Neural progenitor cell (in vitro differentiated cells): Measurements from ENCODE around the gene RARS1.
"Not testable (repeated sequence)": the region's sequence is repeated elsewhere in the genome, so short reads cannot be mapped to it uniquely, and the experiment has no call there.

Experiments used
- EZH2 ChIP-seq: fragments of 200-600 bp; sonication (generic); IDR thresholded peaks from 2 replicates; pipeline ENCODE4 v1.6.1; 2017; ENCODE audit warnings: antibody characterized with exemption, mild to moderate bottlenecking, moderate library complexity
- EZH2phosphoT487 ChIP-seq: fragments of 200-600 bp; sonication (generic); IDR thresholded peaks from 2 replicates; pipeline ENCODE4 v1.6.1; 2017; ENCODE audit warnings: antibody characterized with exemption
- TF ChIP-seq, protein P1 (sequence below): fragments of 200-600 bp; sonication (generic); IDR thresholded peaks from 2 replicates; pipeline ENCODE4 v1.5.1; 2017; ENCODE audit warnings: antibody characterized with exemption, mild to moderate bottlenecking

DNA sequence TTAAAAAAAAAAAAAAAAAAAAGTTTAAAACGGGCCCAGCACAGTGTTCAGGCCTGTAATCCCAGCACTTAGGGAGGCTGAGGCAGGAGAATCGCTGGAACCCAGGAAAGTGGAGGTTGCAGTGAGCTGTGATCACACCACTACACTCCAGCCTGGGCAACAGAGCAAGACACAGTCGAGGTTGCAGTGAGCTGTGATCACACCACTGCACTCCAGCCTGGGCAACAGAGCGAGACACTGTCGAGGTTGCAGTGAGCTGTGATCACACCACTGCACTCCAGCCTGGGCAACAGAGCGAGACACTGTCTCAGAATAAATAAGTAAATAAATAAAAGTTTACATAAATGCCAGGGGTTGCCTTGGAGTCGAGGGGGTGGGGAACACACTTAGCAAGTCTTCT lies 48.1 kb downstream of the RARS1 start:
- TF ChIP-seq, protein P1, sequence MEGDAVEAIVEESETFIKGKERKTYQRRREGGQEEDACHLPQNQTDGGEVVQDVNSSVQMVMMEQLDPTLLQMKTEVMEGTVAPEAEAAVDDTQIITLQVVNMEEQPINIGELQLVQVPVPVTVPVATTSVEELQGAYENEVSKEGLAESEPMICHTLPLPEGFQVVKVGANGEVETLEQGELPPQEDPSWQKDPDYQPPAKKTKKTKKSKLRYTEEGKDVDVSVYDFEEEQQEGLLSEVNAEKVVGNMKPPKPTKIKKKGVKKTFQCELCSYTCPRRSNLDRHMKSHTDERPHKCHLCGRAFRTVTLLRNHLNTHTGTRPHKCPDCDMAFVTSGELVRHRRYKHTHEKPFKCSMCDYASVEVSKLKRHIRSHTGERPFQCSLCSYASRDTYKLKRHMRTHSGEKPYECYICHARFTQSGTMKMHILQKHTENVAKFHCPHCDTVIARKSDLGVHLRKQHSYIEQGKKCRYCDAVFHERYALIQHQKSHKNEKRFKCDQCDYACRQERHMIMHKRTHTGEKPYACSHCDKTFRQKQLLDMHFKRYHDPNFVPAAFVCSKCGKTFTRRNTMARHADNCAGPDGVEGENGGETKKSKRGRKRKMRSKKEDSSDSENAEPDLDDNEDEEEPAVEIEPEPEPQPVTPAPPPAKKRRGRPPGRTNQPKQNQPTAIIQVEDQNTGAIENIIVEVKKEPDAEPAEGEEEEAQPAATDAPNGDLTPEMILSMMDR: not testable (repeated sequence)
- not testable (repeated sequence) for TF ChIP-seq EZH2, EZH2phosphoT487
